H9 (cell line): ENCODE data around the gene FBXO40. TPM values are rescaled to one million over a fixed set of nuclear protein-coding genes. Genes with fewer than 3 reads are reported as not detected.

Experiments
- DNase-seq: peaks from one replicate; pipeline ENCODE4 v3.0.0-alpha.2; 2017
- H2AFZ ChIP-seq: one replicate; pipeline ENCODE4 v1.6.1; 2013; ENCODE audit warnings: mild to moderate bottlenecking, low read length, control low read depth, moderate library complexity
- H2AK5ac ChIP-seq: 2 replicates; pipeline ENCODE4 v1.6.1; 2013; ENCODE audit warnings: low read length, control low read depth, mixed read lengths; ENCODE audit not compliant: insufficient read length
- H2BK120ac ChIP-seq: one replicate; pipeline ENCODE4 v1.6.1; 2013; ENCODE audit warnings: low read depth, mild to moderate bottlenecking, low read length, control low read depth, inconsistent platforms; ENCODE audit not compliant: poor library complexity, severe bottlenecking
- H2BK12ac ChIP-seq: 2 replicates; pipeline ENCODE4 v1.6.1; 2013; ENCODE audit warnings: low read length, control low read depth, mixed read lengths, low read depth; ENCODE audit not compliant: insufficient read length
- H2BK15ac ChIP-seq: 2 replicates; pipeline ENCODE4 v1.6.1; 2013; ENCODE audit warnings: low read depth, low read length, control low read depth
- H2BK20ac ChIP-seq: one replicate; pipeline ENCODE4 v1.6.1; 2013; ENCODE audit warnings: low read depth, mild to moderate bottlenecking, low read length, control low read depth, inconsistent platforms; ENCODE audit not compliant: poor library complexity, severe bottlenecking
- H2BK5ac ChIP-seq: 2 replicates; pipeline ENCODE4 v1.6.1; 2013; ENCODE audit warnings: low read length, control low read depth, mixed read lengths; ENCODE audit not compliant: insufficient read length
- H3K14ac ChIP-seq: 2 replicates; pipeline ENCODE4 v1.6.1; 2013; ENCODE audit warnings: low read length, control low read depth; ENCODE audit not compliant: insufficient read depth
- H3K18ac ChIP-seq: 2 replicates; pipeline ENCODE4 v1.6.1; 2013; ENCODE audit warnings: low read depth, mild to moderate bottlenecking, mixed read lengths, low read length, control low read depth; ENCODE audit not compliant: insufficient read length
- H3K23ac ChIP-seq: 2 replicates; pipeline ENCODE4 v1.6.1; 2013; ENCODE audit warnings: low read length, control low read depth, mixed read lengths, low read depth; ENCODE audit not compliant: insufficient read length
- H3K23me2 ChIP-seq: 2 replicates; pipeline ENCODE4 v1.6.1; 2013; ENCODE audit warnings: low read depth, mild to moderate bottlenecking, mixed read lengths, low read length, control low read depth; ENCODE audit not compliant: insufficient read length, poor library complexity, severe bottlenecking
- H3K27ac ChIP-seq: 2 replicates; pipeline ENCODE4 v1.5.1; 2013; ENCODE audit warnings: low read length, control low read depth, mixed read lengths, low read depth; ENCODE audit not compliant: insufficient read length
- H3K27me3 ChIP-seq: 2 replicates; pipeline ENCODE4 v1.6.1; 2013; ENCODE audit warnings: low read length, control low read depth, inconsistent platforms; ENCODE audit not compliant: insufficient read depth
- H3K4ac ChIP-seq: 2 replicates; pipeline ENCODE4 v1.6.1; 2013; ENCODE audit warnings: low read depth, mild to moderate bottlenecking, control low read depth, inconsistent platforms, low read length, moderate library complexity
- H3K4me1 ChIP-seq: 2 replicates; pipeline ENCODE4 v1.6.1; 2013; ENCODE audit warnings: low read length, control low read depth, inconsistent platforms; ENCODE audit not compliant: insufficient read depth
- H3K4me2 ChIP-seq: 2 replicates; pipeline ENCODE4 v1.6.1; 2013; ENCODE audit warnings: low read length, control low read depth, mixed read lengths; ENCODE audit not compliant: insufficient read length, insufficient read depth
- H3K56ac ChIP-seq: 2 replicates; pipeline ENCODE4 v1.6.1; 2013; ENCODE audit warnings: low read depth, mild to moderate bottlenecking, mixed read lengths, low read length, control low read depth; ENCODE audit not compliant: insufficient read length
- H3K79me1 ChIP-seq: 2 replicates; pipeline ENCODE4 v1.6.1; 2013; ENCODE audit warnings: low read depth, mild to moderate bottlenecking, moderate library complexity, low read length, control low read depth, inconsistent platforms; ENCODE audit not compliant: insufficient read depth, poor library complexity, severe bottlenecking
- H3K79me2 ChIP-seq: 2 replicates; pipeline ENCODE4 v1.6.1; 2013; ENCODE audit warnings: low read length, control low read depth, inconsistent platforms; ENCODE audit not compliant: insufficient read depth
- H3K9ac ChIP-seq: 2 replicates; pipeline ENCODE4 v1.6.1; 2013; ENCODE audit warnings: low read length, control low read depth, mixed read lengths; ENCODE audit not compliant: insufficient read length; ENCODE audit errors: extremely low read depth
- H3K9me3 ChIP-seq: one replicate; pipeline ENCODE4 v1.6.1; 2013; ENCODE audit warnings: low read depth, low read length, inconsistent platforms; ENCODE audit not compliant: control insufficient read depth
- H3T11ph ChIP-seq: one replicate; pipeline ENCODE4 v1.6.1; 2013; ENCODE audit warnings: mild to moderate bottlenecking, low read length, control low read depth, inconsistent platforms
- H4K20me1 ChIP-seq: one replicate; pipeline ENCODE4 v1.6.1; 2013; ENCODE audit not compliant: control insufficient read depth, insufficient read length, insufficient read depth
- H4K5ac ChIP-seq: 2 replicates; pipeline ENCODE4 v1.6.1; 2013; ENCODE audit warnings: low read depth, mild to moderate bottlenecking, mixed read lengths, low read length, control low read depth; ENCODE audit not compliant: insufficient read length
- H4K8ac ChIP-seq: replicated peaks from 2 replicates; pipeline ENCODE4 v1.6.1; 2013; ENCODE audit warnings: low read length, control low read depth, mixed read lengths, low read depth; ENCODE audit not compliant: insufficient read length
- H4K91ac ChIP-seq: 2 replicates; pipeline ENCODE4 v1.6.1; 2013; ENCODE audit warnings: low read depth, mild to moderate bottlenecking, moderate library complexity, mixed read lengths, low read length, control low read depth; ENCODE audit not compliant: insufficient read length
- H3K27ac Mint-ChIP-seq, 3 experiments: 2 replicates in 2 of 3; 3 replicates in 1 of 3; pipeline ENCODE4 v1.8.0; 2020 to 2021; ENCODE audit warnings: mixed read lengths in 3 of 3, mild to moderate bottlenecking in 1 of 3, moderate library complexity in 1 of 3
- H3K27me3 Mint-ChIP-seq: 2 replicates; pipeline ENCODE4 v1.8.0; 2021; ENCODE audit warnings: low read depth, mild to moderate bottlenecking, moderate library complexity, mixed read lengths
- H3K36me3 Mint-ChIP-seq, 3 experiments: 2 replicates in 2 of 3; 3 replicates in 1 of 3; pipeline ENCODE4 v1.8.0; 2020 to 2021; ENCODE audit warnings: low read depth in 3 of 3, mixed read lengths in 3 of 3; ENCODE audit not compliant: insufficient read depth in 1 of 3
- H3K4me1 Mint-ChIP-seq, 2 experiments: 2 replicates each; pipeline ENCODE4 v1.8.0; 2020; ENCODE audit warnings: mixed read lengths in 2 of 2
- H3K4me3 Mint-ChIP-seq, 2 experiments: 2 replicates in 1 of 2; 3 replicates in 1 of 2; pipeline ENCODE4 v1.8.0; 2020 to 2021; ENCODE audit warnings: mild to moderate bottlenecking in 2 of 2, mixed read lengths in 2 of 2, moderate library complexity in 1 of 2
- H3K9me3 Mint-ChIP-seq, 2 experiments: 2 replicates in 1 of 2; 3 replicates in 1 of 2; pipeline ENCODE4 v1.8.0; 2020; ENCODE audit warnings: mild to moderate bottlenecking in 2 of 2, mixed read lengths in 2 of 2, moderate library complexity in 1 of 2
- WGBS: extraction: QIAGEN DNeasy Blood & Tissue Kit; methylation state at CpG from one replicate; pipeline ENCODE4 v1.1.7; 2013; ENCODE audit warnings: missing lambda C conversion rate, low lambda C conversion rate, mixed read lengths; ENCODE audit not compliant: insufficient read length; ENCODE audit errors: extremely low coverage; 5-methylcytosine and 5-hydroxymethylcytosine counted together
- total RNA-seq: library from RNA; stranded (reverse); gene quantifications from 2 replicates; pipeline ENCODE4 v1.2.1, GENCODE V29; 2021
- TF ChIP-seq, protein P1 (sequence below): fragments of 200-600 bp; sonication (generic); conservative IDR thresholded peaks from 3 replicates; pipeline ENCODE4 v1.8.0; 2021; ENCODE audit warnings: antibody characterized with exemption, mild to moderate bottlenecking

FBXO40 gene
- total RNA-seq, 1 experiment from 2014 or later = 0.04 TPM

DNA sequence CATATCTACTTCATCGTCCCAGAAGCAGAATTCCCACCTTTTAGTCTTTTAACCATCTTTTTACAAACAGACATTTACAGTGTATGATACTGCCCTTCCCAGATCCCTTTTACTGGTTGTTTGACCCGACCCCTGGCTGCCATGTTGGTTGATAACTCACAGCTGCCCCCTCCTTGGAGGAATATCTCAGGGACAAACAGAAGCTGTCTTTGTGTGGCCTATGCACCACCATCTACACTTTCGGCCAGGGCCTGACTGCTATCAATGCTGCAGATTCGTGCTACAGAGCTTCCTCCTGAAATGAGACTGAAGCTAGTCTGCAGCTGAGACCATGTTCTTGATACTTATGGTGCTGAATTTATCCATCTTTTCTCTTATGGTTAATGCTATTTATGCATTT lies 40.8 kb upstream of the FBXO40 start:
- no peaks in the 10 kb centered on the region for H4K20me1 ChIP-seq
- no peak overlapping the region for H2AFZ ChIP-seq
- no peak overlapping the region for H3K4ac ChIP-seq
- H2BK120ac ChIP-seq = no peak overlapping the region
- H4K5ac ChIP-seq = no peak overlapping the region
- H3K27me3 ChIP-seq = no peaks in the 10 kb centered on the region
- no peaks in the 10 kb centered on the region for H3K23me2 ChIP-seq
- no peak overlapping the region for H3K18ac ChIP-seq
- DNase-seq = no peak
- peaks cover 0 to 6% (median 2%) of the 10 kb centered on the region in 3 experiments; a peak in 4 of 7 replicates for H3K36me3 Mint-ChIP-seq
- no peak overlapping the region for H3K4me3 Mint-ChIP-seq
- no peaks in the 10 kb centered on the region for H3K79me1 ChIP-seq
- H2BK15ac ChIP-seq = no peak overlapping the region
- H2BK20ac ChIP-seq = no peak overlapping the region
- H4K91ac ChIP-seq = no peak overlapping the region
- TF ChIP-seq, protein P1, sequence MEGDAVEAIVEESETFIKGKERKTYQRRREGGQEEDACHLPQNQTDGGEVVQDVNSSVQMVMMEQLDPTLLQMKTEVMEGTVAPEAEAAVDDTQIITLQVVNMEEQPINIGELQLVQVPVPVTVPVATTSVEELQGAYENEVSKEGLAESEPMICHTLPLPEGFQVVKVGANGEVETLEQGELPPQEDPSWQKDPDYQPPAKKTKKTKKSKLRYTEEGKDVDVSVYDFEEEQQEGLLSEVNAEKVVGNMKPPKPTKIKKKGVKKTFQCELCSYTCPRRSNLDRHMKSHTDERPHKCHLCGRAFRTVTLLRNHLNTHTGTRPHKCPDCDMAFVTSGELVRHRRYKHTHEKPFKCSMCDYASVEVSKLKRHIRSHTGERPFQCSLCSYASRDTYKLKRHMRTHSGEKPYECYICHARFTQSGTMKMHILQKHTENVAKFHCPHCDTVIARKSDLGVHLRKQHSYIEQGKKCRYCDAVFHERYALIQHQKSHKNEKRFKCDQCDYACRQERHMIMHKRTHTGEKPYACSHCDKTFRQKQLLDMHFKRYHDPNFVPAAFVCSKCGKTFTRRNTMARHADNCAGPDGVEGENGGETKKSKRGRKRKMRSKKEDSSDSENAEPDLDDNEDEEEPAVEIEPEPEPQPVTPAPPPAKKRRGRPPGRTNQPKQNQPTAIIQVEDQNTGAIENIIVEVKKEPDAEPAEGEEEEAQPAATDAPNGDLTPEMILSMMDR = no peak
- H3K9me3 Mint-ChIP-seq = peaks cover 4 to 9% of the 10 kb centered on the region in 2 experiments; a peak in 4 of 5 replicates
- no CpG with 5 or more reads among the region's 4 CpGs for WGBS
- no peak overlapping the region for H3K56ac ChIP-seq
- H3T11ph ChIP-seq = no peak overlapping the region
- no peak overlapping the region for H4K8ac ChIP-seq
- H3K9ac ChIP-seq = no peak overlapping the region
- H3K4me1 ChIP-seq = no peaks in the 10 kb centered on the region
- no peak overlapping the region for H3K23ac ChIP-seq
- H3K79me2 ChIP-seq = no peaks in the 10 kb centered on the region
- H2BK12ac ChIP-seq = no peak overlapping the region
- H2BK5ac ChIP-seq = no peak overlapping the region
- no peak overlapping the region for H3K27ac ChIP-seq
- H3K14ac ChIP-seq = no peak overlapping the region
- H3K4me1 Mint-ChIP-seq = peaks cover 11 to 19% of the 10 kb centered on the region in 2 experiments
- H2AK5ac ChIP-seq = no peak overlapping the region
- H3K27me3 Mint-ChIP-seq = no peaks in the 10 kb centered on the region
- H3K27ac Mint-ChIP-seq = no peak overlapping the region
- H3K9me3 ChIP-seq = no peaks in the 10 kb centered on the region
- H3K4me2 ChIP-seq = no peak overlapping the region
